Measurements from ENCODE around the gene FYB2.
"Not testable (repeated sequence)": the region's sequence is repeated elsewhere in the genome, so short reads cannot be mapped to it uniquely, and the experiment has no call there.

- not testable (repeated sequence) for TF ChIP-seq POLR2A, CTCF, POLR2AphosphoS5 (IDR thresholded peaks at IDR 0.05)
These were observed 44.5 kb downstream of the FYB2 start for GRCh38 chr1:56774732-56775131.
